Lower leg skin (tissue), 3 donors: ENCODE measurements around the gene IKZF1.

Experiments used
- POLR2A ChIP-seq, 2 donors: fragments of 450-650 bp; IDR thresholded peaks; one replicate each; pipeline ENCODE4 v1.6.1; 2016 to 2017; ENCODE audit warnings: antibody characterized with exemption in 2 of 2, mild to moderate bottlenecking in 1 of 2, moderate library complexity in 1 of 2
- TF ChIP-seq, protein P1 (sequence below), 3 donors: fragments of 450-650 bp; IDR thresholded peaks; one replicate each; pipeline ENCODE4 v1.5.1; 2016; ENCODE audit warnings: antibody characterized with exemption in 3 of 3, mild to moderate bottlenecking in 3 of 3, moderate library complexity in 2 of 3

GRCh38 chr7:50324113-50324512 is 19.6 kb downstream of the IKZF1 start:
- TF ChIP-seq POLR2A (IDR thresholded peaks at IDR 0.05), result no peak
- TF ChIP-seq, protein P1, sequence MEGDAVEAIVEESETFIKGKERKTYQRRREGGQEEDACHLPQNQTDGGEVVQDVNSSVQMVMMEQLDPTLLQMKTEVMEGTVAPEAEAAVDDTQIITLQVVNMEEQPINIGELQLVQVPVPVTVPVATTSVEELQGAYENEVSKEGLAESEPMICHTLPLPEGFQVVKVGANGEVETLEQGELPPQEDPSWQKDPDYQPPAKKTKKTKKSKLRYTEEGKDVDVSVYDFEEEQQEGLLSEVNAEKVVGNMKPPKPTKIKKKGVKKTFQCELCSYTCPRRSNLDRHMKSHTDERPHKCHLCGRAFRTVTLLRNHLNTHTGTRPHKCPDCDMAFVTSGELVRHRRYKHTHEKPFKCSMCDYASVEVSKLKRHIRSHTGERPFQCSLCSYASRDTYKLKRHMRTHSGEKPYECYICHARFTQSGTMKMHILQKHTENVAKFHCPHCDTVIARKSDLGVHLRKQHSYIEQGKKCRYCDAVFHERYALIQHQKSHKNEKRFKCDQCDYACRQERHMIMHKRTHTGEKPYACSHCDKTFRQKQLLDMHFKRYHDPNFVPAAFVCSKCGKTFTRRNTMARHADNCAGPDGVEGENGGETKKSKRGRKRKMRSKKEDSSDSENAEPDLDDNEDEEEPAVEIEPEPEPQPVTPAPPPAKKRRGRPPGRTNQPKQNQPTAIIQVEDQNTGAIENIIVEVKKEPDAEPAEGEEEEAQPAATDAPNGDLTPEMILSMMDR (IDR thresholded peaks at IDR 0.05), result no peak
